K562 (cell line): ENCODE measurements around the gene TFAP2B. TPM values are rescaled to one million over a fixed set of nuclear protein-coding genes. Genes with fewer than 3 reads are reported as not detected.

Experiments
- ATAC-seq: fragments of 200-7000 bp; cut with Tn5 transposase; 3 replicates; pipeline ENCODE4 v1.9.1; 2020; ENCODE audit warnings: moderate library complexity
- BruUV-seq: library from RNA; stranded (reverse); fragments of 400-500 nt; replicated peaks from 2 replicates; lab custom pipeline; 2021; lab: Mats Ljungman, UMichigan
- CTCF ChIA-PET: fragments of 300-600 bp; formaldehyde crosslinking; extraction: SDS; loops from one replicate; lab custom pipeline; 2021; ENCODE audit warnings: low intra/inter-chr PET ratio; lab: Yijun Ruan, JAX
- POLR2A ChIA-PET: fragments of 300-600, 350-650 bp; sonication (Branson Sonifier 250); formaldehyde crosslinking; extraction: SDS; loops from one replicate; lab custom pipeline; 2021; ENCODE audit warnings: antibody characterized with exemption, inconsistent platforms; lab: Yijun Ruan, JAX
- DNase-seq, 4 experiments: peaks; one replicate each; pipeline versions ENCODE4 v3.0.0 to v3.0.0-alpha.2; 2011 to 2018; ENCODE audit warnings: low spot score in 3 of 4, mixed read lengths in 3 of 4; ENCODE audit errors: extremely low read depth in 1 of 4
- FAIRE-seq: peaks from 2 replicates; lab custom pipeline; 2011; peaks lifted over from hg19 to GRCh38; lab: Jason Lieb, UNC
- H2AFZ ChIP-seq: 2 replicates; pipeline ENCODE4 v1.6.0; 2011; ENCODE audit warnings: low read depth, low read length, control low read depth, inconsistent platforms
- H3K27ac ChIP-seq: fragments of 200-600 bp; 3 replicates; pipeline ENCODE4 v1.8.0; 2011; ENCODE audit warnings: low read depth, mild to moderate bottlenecking, control low read depth, inconsistent platforms, low read length, moderate library complexity, mixed read lengths; ENCODE audit errors: extremely low read depth
- H3K27me3 ChIP-seq, 2 experiments: fragments of 300-600 bp in 1 of 2; 2 replicates in 1 of 2; 3 replicates in 1 of 2; pipeline versions ENCODE4 v1.6.0 to v1.8.0; 2011; ENCODE audit warnings: inconsistent platforms in 2 of 2, low read length in 2 of 2, mild to moderate bottlenecking in 1 of 2, mixed read lengths in 1 of 2, moderate library complexity in 1 of 2; ENCODE audit not compliant: control insufficient read depth in 2 of 2, insufficient read depth in 2 of 2
- H3K36me3 ChIP-seq: fragments of 300-600 bp; 3 replicates; pipeline ENCODE4 v1.8.0; 2011; ENCODE audit warnings: mild to moderate bottlenecking, low read length, inconsistent platforms; ENCODE audit not compliant: control insufficient read depth, insufficient read depth
- H3K4me1 ChIP-seq, 2 experiments: fragments of 200-600 bp in 1 of 2; replicated peaks in 1 of 2; 2 replicates in 1 of 2; 3 replicates in 1 of 2; pipeline versions ENCODE4 v1.5.1 to v1.8.0; 2011; ENCODE audit warnings: inconsistent platforms in 2 of 2, low read length in 2 of 2, mild to moderate bottlenecking in 1 of 2, mixed read lengths in 1 of 2, moderate library complexity in 1 of 2; ENCODE audit not compliant: control insufficient read depth in 2 of 2, insufficient read depth in 2 of 2
- H3K4me2 ChIP-seq: 2 replicates; pipeline ENCODE4 v1.6.1; 2011; ENCODE audit warnings: low read length, control low read depth, inconsistent platforms, mixed read lengths; ENCODE audit not compliant: insufficient read depth
- H3K4me3 ChIP-seq: fragments of 200-600 bp; sonication (generic), shearing (Covaris generic); 2 replicates; pipeline ENCODE4 v1.5.1; 2016; ENCODE audit warnings: control low read depth, inconsistent platforms
- H3K79me2 ChIP-seq: fragments of 200-600 bp; 3 replicates; pipeline ENCODE4 v1.8.0; 2011; ENCODE audit warnings: low read length, inconsistent platforms; ENCODE audit not compliant: control insufficient read depth, insufficient read depth
- H3K9ac ChIP-seq, 2 experiments: 2 replicates each; pipeline versions ENCODE4 v1.6.0 to v1.6.1; 2011; ENCODE audit warnings: low read depth in 2 of 2, low read length in 2 of 2, control low read depth in 1 of 2, inconsistent platforms in 1 of 2, mild to moderate bottlenecking in 1 of 2, mixed read lengths in 1 of 2; ENCODE audit not compliant: insufficient read depth in 1 of 2
- H3K9me1 ChIP-seq: one replicate; pipeline ENCODE4 v1.6.0; 2011; ENCODE audit warnings: inconsistent platforms, mild to moderate bottlenecking, low read length, moderate library complexity; ENCODE audit not compliant: control insufficient read depth, insufficient read depth
- H3K9me3 ChIP-seq: replicated peaks from 2 replicates; pipeline ENCODE4 v1.5.1; 2011; ENCODE audit warnings: low read depth, low read length, inconsistent platforms; ENCODE audit not compliant: control insufficient read depth, insufficient read depth
- H4K20me1 ChIP-seq: replicated peaks from 2 replicates; pipeline ENCODE4 v1.6.1; 2011; ENCODE audit warnings: low read length, inconsistent platforms, mixed read lengths; ENCODE audit not compliant: control insufficient read depth, insufficient read depth
- ARID1B ChIP-seq: fragments of 450-650 bp; IDR thresholded peaks from 2 replicates; pipeline ENCODE4 v1.6.1; 2016; ENCODE audit warnings: antibody characterized with exemption, mild to moderate bottlenecking, inconsistent platforms
- CBFB ChIP-seq: sonication (generic); formaldehyde crosslinking; IDR thresholded peaks from 2 replicates; pipeline ENCODE4 v1.4.0; 2020; ENCODE audit warnings: mild to moderate bottlenecking, missing genetic modification reagents
- NEUROD1 ChIP-seq: fragments of 150-350 bp; IDR thresholded peaks from 2 replicates; pipeline ENCODE4 v1.6.1; 2014; ENCODE audit warnings: borderline replicate concordance, low read length, low read depth; ENCODE audit not compliant: partially characterized antibody
- PCBP2 ChIP-seq: fragments of 200-400 bp; formaldehyde crosslinking; IDR thresholded peaks from 2 replicates; pipeline ENCODE4 v1.6.1; 2018; ENCODE audit warnings: low read length, low read depth, mild to moderate bottlenecking, moderate library complexity; ENCODE audit not compliant: poor library complexity, severe bottlenecking
- PKNOX1 ChIP-seq: fragments of 450-650 bp; IDR thresholded peaks from 2 replicates; pipeline ENCODE4 v1.6.1; 2016
- TEAD1 ChIP-seq, 2 experiments: fragments of 450-650 bp in 1 of 2; sonication (generic) in 1 of 2; formaldehyde crosslinking; IDR thresholded peaks; 2 replicates each; pipeline versions ENCODE4 v1.4.0 to v1.8.0; 2020 to 2022; ENCODE audit warnings: mild to moderate bottlenecking in 2 of 2, missing genetic modification reagents in 1 of 2
- ZNF134 ChIP-seq: fragments of 250-450 bp; sonication (Bioruptor Pico); conservative IDR thresholded peaks from 2 replicates; pipeline ENCODE4 v1.4.0; 2020
- whole genome bisulfite sequencing: fragments of 100-300 bp; shearing (Covaris generic); methylation state at CpG from one replicate; pipeline ENCODE4 v1.1.6; 2016; ENCODE audit warnings: low coverage, mixed read lengths; ENCODE audit not compliant: insufficient coverage; ENCODE audit errors: missing lambda C conversion rate; 5-methylcytosine and 5-hydroxymethylcytosine counted together
- in situ Hi-C: fragments of 300-500 bp; cut with MboI; formaldehyde crosslinking; loops from 4 replicates; pipeline ENCODE4 v1.15.0; 2018; ENCODE audit warnings: inconsistent platforms, mixed read lengths
- intact Hi-C: fragments of 100-400 bp; cut with micrococcal nuclease; formaldehyde crosslinking; loops from 2 replicates; pipeline ENCODE4 v1.14.2; 2022
- polyA plus RNA-seq, 8 experiments: library from polyadenylated mRNA; depleted of rRNA in 4 of 8; stranded (reverse) in 5 of 8; unstranded in 3 of 8; fragments of >200 nt; fragmentation: Nextera tagmentation in 2 of 8; fragmentation: Illumina TruSeq in 1 of 8; extraction: Ambion mirVana in 2 of 8; extraction: Trizol in 1 of 8; gene quantifications; 2 replicates each; pipeline versions ENCODE4 v1.2.1 to v1.2.3, GENCODE V29; 2011 to 2014; ENCODE audit warnings: inconsistent platforms in 1 of 8, missing spikeins in 1 of 8
- total RNA-seq, 7 experiments: library from RNA; depleted of rRNA in 6 of 7; stranded (reverse); fragments of >200 nt in 6 of 7; fragmentation: Illumina TruSeq in 2 of 7; extraction: Trizol in 2 of 7; gene quantifications; 2 replicates each; pipeline versions ENCODE4 v1.2.1 to v1.2.3, GENCODE V29; 2011 to 2021; ENCODE audit warnings: low replicate concordance in 1 of 7
- TF ChIP-seq, protein P1 (sequence below): sonication (generic); formaldehyde crosslinking; IDR thresholded peaks from 2 replicates; pipeline ENCODE4 v1.8.0; 2022; ENCODE audit warnings: mild to moderate bottlenecking, missing genetic modification reagents

Gene TFAP2B
- total and polyA plus RNA-seq, 9 of the 15 experiments (the other 6 are each of a cell fraction or from before 2014, with no cell fraction given), result not detected

GRCh38 chr6:50831186-50831585 lies 12.5 kb downstream of the TFAP2B start:
- TF ChIP-seq CBFB (CRISPR knock-in tag) (no peak), PCBP2 (no peak), PKNOX1 (no peak), ARID1B (no peak), NEUROD1 (no peak), TEAD1 (CRISPR knock-in tag; IDR thresholded peaks at IDR 0.05) (no peak), ZNF134 (CRISPR knock-in tag) (no peak)
- TF ChIP-seq, protein P1, sequence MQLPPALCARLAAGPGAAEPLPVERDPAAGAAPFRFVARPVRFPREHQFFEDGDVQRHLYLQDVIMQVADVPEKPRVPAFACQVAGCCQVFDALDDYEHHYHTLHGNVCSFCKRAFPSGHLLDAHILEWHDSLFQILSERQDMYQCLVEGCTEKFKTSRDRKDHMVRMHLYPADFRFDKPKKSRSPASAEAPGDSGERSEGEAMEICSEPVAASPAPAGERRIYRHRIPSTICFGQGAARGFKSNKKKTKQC, result no peak
- intact Hi-C loops (no loop called here), in situ Hi-C loops (no loop called here)
- no peak overlapping the region for H3K27ac ChIP-seq
- no peak for DNase-seq
- H4K20me1 ChIP-seq, result no peaks in the 10 kb centered on the region
- no peak for FAIRE-seq
- peaks cover under 1 to 2% of the 10 kb centered on the region in 2 experiments; a peak in 2 of 5 replicates for H3K4me1 ChIP-seq
- no peak overlapping the region for H3K4me3 ChIP-seq
- no TSS peak for BruUV-seq
- H3K4me2 ChIP-seq, result peak overlapping the region; percentile 42; the same call in 1 of the 2 replicates
- no peaks in the 10 kb centered on the region for H3K36me3 ChIP-seq
- H3K27me3 ChIP-seq, result no peaks in the 10 kb centered on the region
- H3K9ac ChIP-seq, result no peak overlapping the region
- 30% methylated on average over 10 of the region's 10 CpGs for WGBS
- no peak for ATAC-seq
- H3K79me2 ChIP-seq, result no peaks in the 10 kb centered on the region
- ChIA-PET POLR2A (interaction anchor here (0.9 kb wide), 1 partner anchor 10 kb away, joined by 4 read pairs; no protein-coding TSS in a partner anchor), CTCF (no interaction called here)
- no peaks in the 10 kb centered on the region for H3K9me1 ChIP-seq
- H3K9me3 ChIP-seq, result no peaks in the 10 kb centered on the region
- peak overlapping the region; percentile 57 for H2AFZ ChIP-seq
